GM19468 (cell line): ENCODE data around the gene RBFOX2.

Experiments used
- ATAC-seq: cut with Tn5 transposase; IDR thresholded peaks from one replicate; pipeline ENCODE4 v1.9.1; 2021; ENCODE audit warnings: mild to moderate bottlenecking, moderate library complexity, moderate number of reproducible peaks; ENCODE audit not compliant: unreplicated experiment; ENCODE audit errors: extremely low read depth

The RBFOX2 gene

DNA sequence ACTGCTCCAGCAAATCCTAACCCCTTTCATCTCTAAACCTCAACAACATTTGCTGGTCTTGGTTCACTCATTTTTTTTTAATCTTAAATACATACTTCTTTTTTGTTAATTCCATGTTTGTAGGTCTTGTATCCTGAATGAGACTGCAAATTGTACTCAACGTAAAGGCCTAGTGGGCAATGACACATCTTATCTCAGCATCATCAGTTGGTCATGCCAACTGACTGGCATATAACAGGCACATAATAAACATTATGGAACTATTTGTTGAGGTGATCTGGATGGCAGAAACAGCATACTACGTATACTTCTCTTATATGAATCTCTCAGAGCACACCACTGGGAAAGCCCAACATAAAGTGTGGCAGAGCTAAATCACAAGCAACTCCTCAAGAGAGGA, 116.7 kb downstream of the RBFOX2 start:
- no peak for ATAC-seq

DNA sequence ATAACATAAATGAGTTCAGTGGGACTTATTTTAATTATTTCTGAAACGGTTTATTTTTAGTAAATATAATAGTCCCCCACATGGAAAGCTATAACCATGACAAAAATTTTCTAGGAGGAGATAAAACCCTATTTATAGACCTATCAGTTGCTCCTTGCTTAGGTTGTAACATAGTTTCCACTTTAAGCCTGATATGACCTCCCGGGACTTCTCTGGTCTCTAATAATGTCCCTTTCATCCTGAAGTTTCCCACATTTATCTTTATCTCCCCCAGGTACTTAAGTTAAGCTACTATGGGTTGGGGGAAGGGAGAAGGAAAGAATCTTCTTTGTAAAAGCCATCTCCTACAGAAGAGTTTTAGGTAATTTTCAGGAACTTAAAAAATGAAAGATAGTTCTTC, 117.7 kb downstream of the RBFOX2 start:
- ATAC-seq = no peak

- ATAC-seq = no peak
These were observed 118.4 kb downstream of the RBFOX2 start for GRCh38 chr22:35910003-35910769.

GRCh38 chr22:35905894-35906293, 122.7 kb downstream of the RBFOX2 start:
- no peak for ATAC-seq

- no peak for ATAC-seq
These were observed 123.9 kb downstream of the RBFOX2 start for GRCh38 chr22:35904752-35905151.

DNA sequence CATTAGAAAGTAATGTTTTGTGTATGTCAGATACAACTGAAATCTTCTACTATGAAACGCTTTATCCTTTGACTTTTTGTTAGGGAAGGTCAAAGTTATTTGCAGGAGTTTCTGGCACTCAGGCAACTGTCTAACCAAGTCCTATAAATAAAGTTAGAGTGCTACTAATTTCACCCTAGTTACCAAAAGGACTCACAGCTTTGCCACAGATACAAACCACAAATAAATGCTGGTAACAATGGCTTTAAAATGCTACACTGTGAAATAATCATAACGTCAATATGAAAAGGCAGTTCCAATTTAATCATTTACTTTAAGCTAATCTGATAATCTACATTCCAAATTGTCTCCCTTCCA, 124.3 kb downstream of the RBFOX2 start:
- no peak for ATAC-seq

- ATAC-seq = no peak
These were observed 124.9 kb downstream of the RBFOX2 start for GRCh38 chr22:35903571-35904335.

GRCh38 chr22:35900483-35901168, 128.0 kb downstream of the RBFOX2 start:
- no peak for ATAC-seq

- ATAC-seq = no peak
These were observed 128.9 kb downstream of the RBFOX2 start for GRCh38 chr22:35899736-35900135.

GRCh38 chr22:35896111-35896705, 132.4 kb downstream of the RBFOX2 start:
- no peak for ATAC-seq

- ATAC-seq = no peak
These were observed 133.5 kb downstream of the RBFOX2 start for GRCh38 chr22:35894937-35895708.

GRCh38 chr22:35894464-35894878, 134.2 kb downstream of the RBFOX2 start:
- no peak for ATAC-seq

DNA sequence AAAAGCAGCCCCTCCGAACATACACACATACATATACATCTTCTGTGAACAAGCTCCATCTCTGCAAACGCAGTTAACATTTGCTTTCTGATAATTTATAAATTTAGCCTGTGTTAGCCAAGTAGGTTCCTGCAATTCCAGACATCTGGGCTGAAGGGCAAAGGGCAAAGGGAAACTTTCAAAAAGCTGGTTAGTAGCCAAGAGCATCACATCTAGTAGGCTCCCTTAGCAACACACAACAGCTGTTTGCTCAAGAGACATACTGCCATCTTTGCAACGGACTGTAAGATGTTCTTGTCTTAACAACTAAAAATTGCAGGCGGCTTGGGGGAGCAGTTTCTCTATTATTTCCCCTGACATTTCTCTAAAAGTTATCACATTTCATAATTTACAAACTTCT, 134.9 kb downstream of the RBFOX2 start:
- ATAC-seq = no peak

DNA sequence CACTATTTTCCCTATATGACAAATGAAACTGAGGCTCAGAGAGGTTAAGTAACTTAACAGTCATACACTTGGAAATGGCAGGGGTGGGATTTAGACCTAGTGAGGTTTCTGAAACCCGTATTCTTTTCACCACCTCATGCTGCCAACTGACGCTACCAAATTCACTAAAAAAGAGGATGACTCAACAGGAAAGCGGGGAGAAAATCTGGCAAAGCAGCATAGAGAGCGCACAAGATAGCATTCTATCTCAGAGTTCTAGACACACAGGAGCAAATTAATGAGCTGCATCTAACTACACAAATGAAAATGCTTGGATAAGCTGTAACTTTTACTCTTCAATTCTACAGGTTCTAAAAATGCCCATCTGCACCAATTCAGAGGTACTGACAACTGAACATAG, 136.4 kb downstream of the RBFOX2 start:
- no peak for ATAC-seq

- ATAC-seq = no peak
These were observed 137.2 kb downstream of the RBFOX2 start for GRCh38 chr22:35891442-35891841.

GRCh38 chr22:35889071-35889470, 139.6 kb downstream of the RBFOX2 start:
- no peak for ATAC-seq

DNA sequence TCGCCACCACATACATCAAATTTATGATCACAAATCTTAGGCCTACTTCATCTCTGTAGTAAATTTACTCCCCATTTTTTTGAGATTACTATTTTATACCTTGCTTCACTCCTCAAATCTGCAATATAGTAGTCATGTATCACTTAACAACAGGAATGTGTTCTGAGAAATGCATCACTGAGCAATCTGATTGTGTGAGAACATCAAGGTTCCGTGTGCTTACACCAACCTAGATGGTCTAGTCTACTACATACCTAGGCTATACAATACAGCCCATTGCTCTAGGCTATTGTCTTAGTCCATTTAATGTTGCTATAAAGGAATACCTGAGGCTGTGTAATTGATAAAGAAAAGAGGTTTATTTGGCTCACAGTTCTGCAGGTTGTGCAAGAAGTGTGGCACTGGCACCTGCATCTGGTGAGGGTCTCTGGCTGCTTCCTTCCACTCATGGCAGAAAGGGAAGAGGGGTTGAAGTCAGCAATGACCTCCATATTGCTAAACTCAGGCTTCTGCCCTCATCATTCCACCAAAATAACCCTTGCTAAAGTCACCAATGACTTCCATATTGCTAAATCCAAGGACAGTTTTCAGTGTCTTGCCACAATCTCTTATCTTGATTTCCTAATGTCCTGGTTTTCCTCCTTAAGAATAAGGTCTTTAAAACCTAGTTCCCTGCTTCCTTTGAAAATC, 140.3 kb downstream of the RBFOX2 start:
- no peak for ATAC-seq

- no peak for ATAC-seq
These were observed 141.2 kb downstream of the RBFOX2 start for GRCh38 chr22:35887296-35887875.

DNA sequence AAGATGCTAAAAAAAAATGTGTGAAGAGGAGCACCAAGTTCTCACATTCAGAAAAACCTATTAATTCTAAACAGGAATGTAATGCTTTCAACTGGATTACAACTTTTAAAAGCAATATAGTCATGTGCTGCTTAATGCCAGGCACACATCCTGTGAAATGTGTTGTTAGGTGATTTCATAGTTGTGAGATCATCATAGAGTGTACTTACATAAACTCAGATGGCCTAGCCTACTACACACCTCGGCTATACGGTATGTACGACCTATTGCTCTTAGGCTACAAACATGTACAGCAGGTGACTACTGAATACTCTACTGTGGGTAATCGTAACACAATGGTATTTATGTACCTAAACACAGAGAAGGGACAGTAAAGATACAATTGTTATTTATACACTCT, 142.3 kb downstream of the RBFOX2 start:
- ATAC-seq = no peak
